NK-92 treated with Interleukin-12 subunit alpha and Interleukin-12 subunit beta, amount 100 ng/mL, for 24 hours (cell line): Measurements from ENCODE around the gene PROK2.

Source experiments
- DNase-seq: peaks from one replicate; lab custom pipeline; 2025; lab: John Stamatoyannopoulos, UW

Gene PROK2

DNA sequence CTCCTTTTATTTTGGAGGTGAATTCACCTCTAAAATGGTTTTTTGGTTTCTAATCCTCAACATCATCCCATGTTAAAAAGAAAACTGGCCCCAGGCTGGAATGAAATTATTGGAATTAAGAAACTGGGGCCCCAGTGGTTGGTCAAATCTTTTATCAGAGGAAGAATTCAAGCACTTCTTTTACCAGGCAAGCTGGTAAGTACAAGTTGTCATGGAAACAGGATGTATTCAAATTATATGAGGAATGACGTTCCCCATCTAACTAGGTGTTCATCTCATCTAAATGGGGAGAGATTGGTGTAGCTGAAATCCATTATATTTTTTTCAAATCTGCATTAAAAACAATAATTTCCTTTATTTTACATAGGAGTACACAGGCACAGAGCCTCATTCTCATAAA lies 50.1 kb downstream of the PROK2 start:
- no peak for DNase-seq

DNA sequence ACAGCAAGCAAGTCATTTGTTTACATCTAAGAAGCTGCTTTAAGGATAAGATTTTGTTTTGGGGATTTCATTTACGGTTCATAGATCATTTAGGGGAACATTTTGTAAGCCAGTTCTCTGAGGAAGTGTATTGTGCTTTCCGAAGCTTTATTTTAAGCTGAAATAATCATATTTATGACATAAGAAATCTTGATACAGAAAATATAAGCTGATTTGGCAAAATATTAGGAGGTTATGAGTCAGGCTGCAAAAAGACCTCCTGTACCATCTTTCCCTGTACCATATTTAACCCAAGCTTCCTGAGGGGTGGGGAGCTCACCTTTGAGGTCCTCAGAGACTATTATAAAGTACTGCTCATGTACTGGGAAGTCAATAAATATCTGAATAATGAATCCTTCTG lies 51.6 kb downstream of the PROK2 start:
- DNase-seq = no peak

DNA sequence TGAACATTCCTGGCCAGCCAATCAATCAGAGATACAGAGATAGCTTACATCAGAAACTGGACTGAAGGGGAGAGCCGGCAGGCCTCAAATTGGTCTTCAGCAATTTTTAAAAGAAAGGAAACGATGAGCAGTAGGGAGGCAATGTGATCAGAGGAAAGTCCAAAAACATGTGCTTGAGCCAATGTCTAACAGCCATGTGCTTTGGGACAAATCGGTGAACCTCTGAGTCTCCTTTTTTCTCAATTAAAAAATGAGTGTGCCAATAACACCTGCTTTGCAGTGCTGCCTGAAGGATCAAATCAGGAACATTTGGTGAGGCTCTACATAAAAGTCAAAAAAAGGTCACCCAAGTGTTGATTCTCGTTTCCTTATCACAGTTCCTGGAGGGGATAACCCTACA lies 52.3 kb downstream of the PROK2 start:
- DNase-seq = no peak

DNA sequence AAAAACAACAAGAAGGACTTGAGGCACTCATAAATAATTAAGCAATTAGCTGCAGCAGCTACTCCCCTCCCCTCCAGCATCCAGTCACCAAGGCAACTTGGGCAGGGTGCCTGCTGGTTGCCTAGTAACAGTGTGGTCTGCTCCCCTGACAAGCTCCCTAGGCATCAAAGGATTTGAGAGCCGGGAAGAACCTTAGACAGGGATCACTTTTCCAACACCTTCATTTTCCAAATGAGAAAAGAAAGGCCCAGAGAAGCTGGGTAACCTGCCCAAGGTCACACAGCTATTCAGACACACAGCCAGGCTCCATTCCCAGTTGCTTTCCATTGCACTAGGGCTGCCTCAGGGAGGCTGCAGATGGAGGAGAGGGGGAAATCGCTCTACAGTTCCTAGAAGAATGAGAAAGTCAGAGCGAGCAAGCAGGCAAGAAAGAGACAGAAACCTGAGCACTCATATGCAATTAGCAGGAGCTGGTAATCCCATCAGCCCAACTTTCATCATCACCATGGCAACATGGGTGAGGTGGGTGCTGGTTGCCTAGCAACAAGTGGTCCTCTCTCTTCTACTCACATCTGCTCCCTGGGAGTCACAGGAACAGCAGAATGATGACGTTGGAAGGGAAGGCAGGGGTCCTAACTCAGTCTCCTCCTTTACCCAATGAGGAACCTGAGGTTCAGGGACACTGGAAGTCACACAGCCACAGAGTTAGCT lies 56.2 kb downstream of the PROK2 start:
- DNase-seq = no peak

DNA sequence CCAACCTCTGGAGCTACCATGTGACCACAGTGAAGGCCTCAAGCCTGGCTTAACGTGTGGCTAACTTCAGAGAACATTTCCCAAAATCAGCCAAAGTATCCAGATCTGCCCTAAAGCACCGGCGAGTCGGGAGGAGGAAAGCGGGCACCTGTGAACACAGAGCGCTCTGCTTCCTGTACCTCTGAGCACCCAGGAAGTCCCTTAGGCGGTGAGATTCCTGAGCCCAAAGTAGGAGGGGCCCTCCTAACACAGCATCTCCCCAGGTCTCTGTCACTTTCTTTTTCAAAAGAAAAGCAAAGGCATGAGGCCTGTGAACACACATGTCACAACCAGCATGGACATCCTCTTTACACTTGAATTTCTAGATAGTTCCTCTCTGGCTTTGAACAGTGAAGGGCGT lies 58.8 kb downstream of the PROK2 start:
- no peak for DNase-seq

DNA sequence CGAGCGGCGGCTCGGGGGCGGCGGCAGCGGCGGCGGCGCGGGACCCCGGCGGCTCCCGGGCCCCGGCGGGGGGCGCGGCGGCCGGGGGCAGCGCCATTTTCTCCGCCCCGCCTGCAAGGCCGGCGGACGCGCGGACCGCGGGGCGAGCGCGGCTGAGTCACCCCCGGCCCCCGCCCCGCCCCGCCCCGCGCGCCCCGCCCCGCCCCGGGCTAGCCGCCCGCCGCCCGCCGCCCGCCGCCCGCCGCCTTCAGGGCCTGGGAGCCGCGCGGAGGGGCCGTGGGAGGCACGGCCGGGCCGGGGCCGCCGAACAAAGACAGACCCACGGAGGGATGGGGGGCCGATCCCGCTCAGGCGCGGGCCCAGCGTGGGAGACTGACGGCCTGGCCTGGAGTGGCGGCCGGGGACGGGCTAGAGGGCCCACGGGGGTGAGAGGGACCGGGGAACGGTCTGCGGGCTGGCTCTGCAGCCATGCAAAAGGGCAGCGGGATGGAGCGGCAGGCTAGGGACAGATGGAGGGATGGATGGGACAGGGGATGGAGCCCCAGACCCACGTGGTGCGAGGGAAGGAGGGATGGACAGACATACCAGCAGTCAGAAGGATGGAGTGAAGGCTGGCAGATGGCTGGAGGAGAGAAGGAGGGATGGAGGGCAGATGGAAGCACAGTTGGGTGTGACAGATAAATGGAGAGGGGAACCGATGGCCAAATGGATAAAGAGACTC lies 59.5 kb downstream of the PROK2 start, which contains the start of gene EIF4E3:
Gene EIF4E3, minus strand, starts transcription at position 132 of the 721 bp plus-strand sequence. Its CDS starts 35 bp downstream, at position 97.
- no peak for DNase-seq

DNA sequence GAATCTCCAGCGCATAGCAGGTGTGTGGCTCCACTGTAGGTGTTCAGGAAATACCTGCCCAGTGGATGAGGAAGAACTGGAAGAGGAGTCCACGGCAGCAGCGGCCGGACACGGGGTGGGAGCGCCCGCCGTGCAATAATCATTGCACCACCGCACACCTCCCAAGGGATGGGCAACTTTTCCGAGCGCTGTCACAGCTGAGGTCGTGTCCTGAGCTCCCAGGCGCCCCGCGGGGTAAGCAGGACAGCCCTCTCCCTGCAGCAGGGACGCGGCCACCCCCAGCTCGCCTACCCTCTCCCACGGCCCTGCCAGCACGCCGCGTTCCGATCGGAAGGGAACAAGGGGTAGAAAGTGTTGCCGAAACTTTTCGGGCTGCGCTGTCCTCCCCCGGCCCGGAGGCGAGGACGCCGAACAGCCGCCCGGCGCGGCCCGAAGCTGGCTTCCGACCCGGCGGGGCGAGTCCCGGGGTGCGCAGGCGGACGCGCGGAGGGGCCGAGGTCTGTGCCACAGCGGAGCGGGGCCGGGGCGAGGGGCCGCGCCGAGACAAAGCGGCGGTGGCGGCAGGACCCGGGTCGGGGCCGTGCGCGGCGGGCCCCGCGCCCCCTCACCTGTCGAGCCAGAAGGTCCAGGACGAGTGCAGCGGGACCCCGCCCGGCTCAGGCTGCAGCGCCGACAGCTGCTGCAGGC lies 60.2 kb downstream of the PROK2 start:
- no peak for DNase-seq

DNA sequence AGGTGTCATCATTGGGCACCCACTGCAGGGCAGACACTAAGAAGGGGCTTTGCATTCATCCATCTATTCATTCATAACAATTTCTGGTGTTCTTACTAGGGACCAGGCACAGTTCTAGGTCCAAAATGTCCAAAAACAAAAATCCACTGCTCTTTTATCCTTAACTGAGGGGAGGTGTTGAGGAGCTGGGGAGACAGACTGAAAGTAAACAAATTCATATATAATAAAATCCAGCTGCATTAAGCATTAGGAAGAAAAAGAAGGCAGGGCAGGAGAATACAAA lies 60.8 kb downstream of the PROK2 start:
- no peak for DNase-seq

DNA sequence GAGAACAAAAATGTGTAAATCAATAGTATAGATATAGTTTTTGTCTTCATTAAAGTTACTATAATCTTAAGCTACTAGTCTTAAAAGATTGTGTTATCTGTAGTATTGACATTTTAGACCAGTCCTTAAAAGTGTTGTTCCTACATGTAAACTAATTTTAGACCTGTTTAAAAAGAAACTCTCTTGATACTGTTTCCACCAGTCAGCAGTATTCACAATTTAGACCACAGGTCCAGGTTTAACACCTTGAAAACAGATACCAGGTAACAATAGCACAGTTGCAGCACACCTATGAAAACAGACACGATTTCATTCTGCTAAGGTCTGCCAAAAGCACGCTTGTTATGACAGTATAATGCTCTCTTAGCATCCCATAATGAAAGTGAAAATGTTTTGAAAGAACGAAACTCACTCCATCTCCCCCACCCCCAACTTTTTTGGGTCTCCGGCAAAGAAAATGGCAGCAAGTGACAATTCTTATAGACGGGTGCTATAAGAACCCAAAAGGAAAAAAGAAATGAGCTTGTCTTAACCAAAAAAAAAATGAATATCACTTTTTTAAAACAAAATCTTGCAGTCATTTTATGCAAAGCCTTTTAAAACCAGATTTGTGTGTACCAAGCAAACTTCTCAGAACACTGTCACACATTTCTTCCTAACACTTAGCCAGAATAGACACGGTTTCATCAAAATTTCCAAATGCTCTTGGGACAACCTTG lies 61.3 kb downstream of the PROK2 start:
- DNase-seq = no peak

DNA sequence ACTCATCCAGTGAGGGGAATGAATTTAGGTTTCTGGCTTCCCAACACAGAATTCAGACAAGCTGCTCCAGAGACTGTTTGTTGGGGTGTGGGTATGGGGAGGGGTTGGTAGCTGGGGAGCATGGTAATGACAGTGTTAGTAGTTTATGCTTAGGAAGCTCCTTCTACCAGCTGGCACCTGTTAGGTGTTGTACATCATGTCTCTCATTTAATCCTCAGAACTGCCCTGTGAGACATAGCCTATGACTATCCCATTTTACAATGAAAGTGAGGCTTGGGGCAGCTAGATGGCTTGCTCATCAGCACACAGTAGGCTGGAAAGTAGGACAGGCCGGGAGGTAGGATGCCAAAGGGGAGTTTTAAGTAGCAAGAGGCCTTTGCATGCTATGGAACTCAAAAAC lies 62.3 kb downstream of the PROK2 start:
- DNase-seq = no peak
